Sigmoid colon (tissue), 7 donors: ENCODE data around the gene FAM174C. TPM values are rescaled to one million over a fixed set of nuclear protein-coding genes. Genes with fewer than 3 reads are reported as not detected.

Experiments used
- DNase-seq: peaks from one replicate; pipeline ENCODE4 v3.0.0-alpha.2; 2019
- H3K27ac ChIP-seq, 4 donors: fragments of 200-600 bp; sonication (generic); one replicate each; pipeline ENCODE4 v1.5.1; 2016 to 2019; ENCODE audit warnings: mild to moderate bottlenecking in 1 of 4
- H3K27me3 ChIP-seq, 3 donors: fragments of 200-600 bp; sonication (generic); one replicate each; pipeline ENCODE4 v1.5.1; 2019; ENCODE audit warnings: mild to moderate bottlenecking in 1 of 3
- H3K36me3 ChIP-seq, 4 donors: fragments of 200-600 bp; sonication (generic); one replicate each; pipeline ENCODE4 v1.5.1; 2016 to 2019
- H3K4me1 ChIP-seq, 4 donors: fragments of 200-600 bp; sonication (generic); one replicate each; pipeline ENCODE4 v1.5.1; 2017 to 2019
- H3K4me3 ChIP-seq, 4 donors: fragments of 200-600 bp; sonication (generic); one replicate each; pipeline ENCODE4 v1.5.1; 2017 to 2019; ENCODE audit warnings: mild to moderate bottlenecking in 2 of 4, moderate library complexity in 1 of 4
- H3K9me3 ChIP-seq, 4 donors: fragments of 200-600 bp in 3 of 4; sonication (generic) in 3 of 4; one replicate each; pipeline versions ENCODE4 v1.5.1 to v1.6.1; 2013 to 2019
- CTCF ChIP-seq, 4 experiments: fragments of 450-650 bp in 3 of 4; fragments of 200-600 bp in 1 of 4; IDR thresholded peaks; one replicate each; pipeline ENCODE4 v1.5.1; 2016 to 2019; ENCODE audit warnings: antibody characterized with exemption in 4 of 4, mild to moderate bottlenecking in 3 of 4, moderate library complexity in 2 of 4
- EP300 ChIP-seq, 4 donors: sonication (generic); formaldehyde crosslinking; IDR thresholded peaks; one replicate each; pipeline ENCODE4 v1.6.1; 2017; ENCODE audit warnings: antibody characterized with exemption in 4 of 4
- POLR2A ChIP-seq, 2 donors: fragments of 450-650 bp; IDR thresholded peaks; one replicate each; pipeline ENCODE4 v1.6.1; 2016; ENCODE audit warnings: antibody characterized with exemption in 2 of 2, mild to moderate bottlenecking in 2 of 2, moderate library complexity in 2 of 2
- POLR2AphosphoS5 ChIP-seq, 4 donors: sonication (generic); formaldehyde crosslinking; IDR thresholded peaks; one replicate each; pipeline ENCODE4 v1.6.1; 2017; ENCODE audit warnings: antibody characterized with exemption in 4 of 4
- WGBS, 2 donors: extraction: QIAGEN DNeasy Blood & Tissue Kit; methylation state at CpG; one replicate each; pipeline ENCODE4 v1.1.7; 2013; 5-methylcytosine and 5-hydroxymethylcytosine counted together
- intact Hi-C: fragments of 100-400 bp; cut with DNase I; formaldehyde crosslinking; loops from one replicate; pipeline ENCODE4 v1.15.1; 2023
- polyA plus RNA-seq, 3 donors: library from polyadenylated mRNA; stranded (reverse); fragments of 200-250 nt; gene quantifications; one replicate each; pipeline ENCODE4 v1.2.3, GENCODE V29; 2013
- total RNA-seq, 4 donors: library from RNA; depleted of rRNA; stranded (reverse); fragments of >200 nt; gene quantifications; one replicate each; pipeline ENCODE4 v1.1.0, GENCODE V29; 2016
- donor health status: healthy with polysubstance abuse.
- donor health status: Bipolar disorder and iron deficiency.
- donor health status: healthy.

The FAM174C gene
- total and polyA plus RNA-seq, 7 donors = 24.7 to 87.8 (median 37.0) TPM

- Histone ChIP-seq H3K4me3 (peak overlapping the region in 2 of 4 donors; percentile 18 to 28), H3K27ac (peak overlapping the region; percentile 96 to 100 (median 100)), H3K9me3 (no peaks in the 10 kb centered on the region), H3K27me3 (no peaks in the 10 kb centered on the region), H3K4me1 (peaks cover 0 to 79% (median 74%) of the 10 kb centered on the region in 4 donors), H3K36me3 (peaks cover 17 to 39% (median 23%) of the 10 kb centered on the region in 4 donors)
- intact Hi-C loops = no loop called here
- TF ChIP-seq CTCF (IDR thresholded peaks at IDR 0.05) = no peak
- TF ChIP-seq EP300 (IDR thresholded peaks at IDR 0.05) = peak in 1 of 4 donors; percentile 11
- peak; percentile 44 to 76 (median 70) for TF ChIP-seq POLR2AphosphoS5 (IDR thresholded peaks at IDR 0.05)
- peak in 1 of 2 donors; percentile 52 for TF ChIP-seq POLR2A (IDR thresholded peaks at IDR 0.05)
- WGBS, 2 donors = 2 to 8% methylated on average over 17 of the region's 17 CpGs
- DNase-seq = peak; percentile 80
These were observed 16.0 kb upstream of the FAM174C start for GRCh38 chr19:1259206-1259875.

- peak overlapping the region; percentile 96 to 100 (median 100) for H3K27ac ChIP-seq
- WGBS, 2 donors = 9 to 11% methylated on average over 33 of the region's 33 CpGs
- H3K36me3 ChIP-seq = peaks cover 9 to 32% (median 17%) of the 10 kb centered on the region in 4 donors
- peaks cover 0 to 73% (median 69%) of the 10 kb centered on the region in 4 donors for H3K4me1 ChIP-seq
- TF ChIP-seq POLR2A (IDR thresholded peaks at IDR 0.05) = no peak
- TF ChIP-seq EP300 (IDR thresholded peaks at IDR 0.05) = no peak
- TF ChIP-seq POLR2AphosphoS5 (IDR thresholded peaks at IDR 0.05) = peak in 2 of 4 donors; percentile 30 to 47
- peak overlapping the region in 3 of 4 donors; percentile 56 to 69 (median 66) for H3K4me3 ChIP-seq
- H3K9me3 ChIP-seq = no peaks in the 10 kb centered on the region
- no peaks in the 10 kb centered on the region for H3K27me3 ChIP-seq
- DNase-seq = peak; percentile 73
- intact Hi-C loops = loop anchor here (10.0 kb wide), 1 partner anchor 685 kb away; the partner anchor contains the start of gene BSG
These were observed 15.2 kb upstream of the FAM174C start for GRCh38 chr19:1259876-1260748.

GRCh38 chr19:1260749-1261537, 14.4 kb upstream of the FAM174C start:
- 1% methylated on average over 83 of the region's 83 CpGs for WGBS, 2 donors
- peak; percentile 13 to 67 for TF ChIP-seq POLR2A (IDR thresholded peaks at IDR 0.05)
- peak; percentile 55 to 86 (median 80) for TF ChIP-seq POLR2AphosphoS5 (IDR thresholded peaks at IDR 0.05)
- no peak for TF ChIP-seq EP300 (IDR thresholded peaks at IDR 0.05)
- Histone ChIP-seq H3K4me3 (peak overlapping the region; percentile 48 to 69 (median 61)), H3K4me1 (peaks cover 0 to 73% (median 69%) of the 10 kb centered on the region in 4 donors), H3K27me3 (no peaks in the 10 kb centered on the region), H3K27ac (peak overlapping the region; percentile 96 to 100 (median 100)), H3K9me3 (no peaks in the 10 kb centered on the region), H3K36me3 (peaks cover 1 to 23% (median 9%) of the 10 kb centered on the region in 4 donors)
- peak; percentile 99 for DNase-seq
- intact Hi-C loops = loop anchor here (10.0 kb wide), 1 partner anchor 686 kb away; the partner anchor contains the start of gene BSG

- intact Hi-C loops = loop anchor here (10.0 kb wide), 1 partner anchor 687 kb away; the partner anchor contains the start of gene BSG
- peaks cover 0 to 18% (median 6%) of the 10 kb centered on the region in 4 donors for H3K36me3 ChIP-seq
- H3K4me3 ChIP-seq = peak overlapping the region; percentile 48 to 69 (median 61)
- DNase-seq = peak; percentile 78
- no peaks in the 10 kb centered on the region for H3K9me3 ChIP-seq
- no peaks in the 10 kb centered on the region for H3K27me3 ChIP-seq
- 2 to 9% methylated on average over 14 of the region's 14 CpGs for WGBS, 2 donors
- TF ChIP-seq POLR2A (IDR thresholded peaks at IDR 0.05) (no peak), CTCF (IDR thresholded peaks at IDR 0.05) (peak in 1 of 4 experiments; percentile 37)
- peak overlapping the region; percentile 96 to 100 (median 100) for H3K27ac ChIP-seq
- peaks cover 0 to 74% (median 71%) of the 10 kb centered on the region in 4 donors for H3K4me1 ChIP-seq
These were observed 13.9 kb upstream of the FAM174C start for GRCh38 chr19:1261538-1261797.
